KG1 (cell line): Measurements from ENCODE around the gene TINCR.

Experiments used
- DNase-seq: peaks from one replicate; lab custom pipeline; 2025; lab: John Stamatoyannopoulos, UW

Gene TINCR

GRCh38 chr19:5512715-5513114 is 55.0 kb downstream of the TINCR start:
- no peak for DNase-seq
